Measurements from ENCODE around the gene NPHP4.
"Not testable (repeated sequence)": the region's sequence is repeated elsewhere in the genome, so short reads cannot be mapped to it uniquely, and the experiment has no call there.

The NPHP4 gene

GRCh38 chr1:5893699-5894278 lies 98.4 kb downstream of the NPHP4 start:
- DNase-seq (ENCODE audit: low read depth in 2 of 2): not testable (repeated sequence)

GRCh38 chr1:5892329-5892728 lies 99.9 kb downstream of the NPHP4 start:
- DNase-seq (ENCODE audit: low read depth in 2 of 2): no peak

- DNase-seq (ENCODE audit: low read depth in 2 of 2): no peak
These were observed 100.5 kb downstream of the NPHP4 start for GRCh38 chr1:5891736-5892135.

- DNase-seq (ENCODE audit: low read depth in 2 of 2): no peak
These were observed 101.1 kb downstream of the NPHP4 start for GRCh38 chr1:5891137-5891536.

- no peak for DNase-seq (ENCODE audit: low read depth in 2 of 2)
These were observed 101.7 kb downstream of the NPHP4 start for GRCh38 chr1:5890346-5891106.

- DNase-seq (ENCODE audit: low read depth in 2 of 2): no peak
These were observed 102.3 kb downstream of the NPHP4 start for GRCh38 chr1:5889901-5890300.

GRCh38 chr1:5889462-5889861 lies 102.8 kb downstream of the NPHP4 start:
- no peak for DNase-seq (ENCODE audit: low read depth in 2 of 2)

GRCh38 chr1:5888606-5889211 lies 103.5 kb downstream of the NPHP4 start:
- no peak for DNase-seq (ENCODE audit: low read depth in 2 of 2)

GRCh38 chr1:5887971-5888361 lies 104.3 kb downstream of the NPHP4 start:
- DNase-seq (ENCODE audit: low read depth in 2 of 2): no peak

GRCh38 chr1:5887349-5887970 lies 104.8 kb downstream of the NPHP4 start:
- DNase-seq (ENCODE audit: low read depth in 2 of 2): no peak

- DNase-seq (ENCODE audit: low read depth in 2 of 2): no peak
These were observed 105.5 kb downstream of the NPHP4 start for GRCh38 chr1:5886541-5887348.

- DNase-seq (ENCODE audit: low read depth in 2 of 2): no peak
These were observed 106.1 kb downstream of the NPHP4 start for GRCh38 chr1:5886140-5886483.

- no peak for DNase-seq (ENCODE audit: low read depth in 2 of 2)
These were observed 106.6 kb downstream of the NPHP4 start for GRCh38 chr1:5885471-5886139.

- no peak for DNase-seq (ENCODE audit: low read depth in 2 of 2)
These were observed 108.1 kb downstream of the NPHP4 start for GRCh38 chr1:5884110-5884509.

GRCh38 chr1:5883129-5884048 lies 108.8 kb downstream of the NPHP4 start:
- DNase-seq (ENCODE audit: low read depth in 2 of 2): no peak

GRCh38 chr1:5882367-5883128 lies 109.7 kb downstream of the NPHP4 start:
- DNase-seq (ENCODE audit: low read depth in 2 of 2): no peak

GRCh38 chr1:5881526-5882222 lies 110.6 kb downstream of the NPHP4 start:
- DNase-seq (ENCODE audit: low read depth in 2 of 2): no peak

- DNase-seq (ENCODE audit: low read depth in 2 of 2): no peak
These were observed 111.4 kb downstream of the NPHP4 start for GRCh38 chr1:5880630-5881405.
